C4-2B (cell line): ENCODE results near the gene ADAM19.

ENCODE experiments used
- H3K27ac ChIP-seq: fragments of 450-650 bp; 2 replicates; pipeline ENCODE4 v1.5.1; 2017
- ZFX ChIP-seq: fragments of 450-650 bp; IDR thresholded peaks from 2 replicates; pipeline ENCODE4 v1.6.1; 2017
- TF ChIP-seq, protein P1 (sequence below): fragments of 450-650 bp; conservative IDR thresholded peaks from 2 replicates; pipeline ENCODE4 v1.5.1; 2017; ENCODE audit warnings: mild to moderate bottlenecking

ADAM19 gene

DNA sequence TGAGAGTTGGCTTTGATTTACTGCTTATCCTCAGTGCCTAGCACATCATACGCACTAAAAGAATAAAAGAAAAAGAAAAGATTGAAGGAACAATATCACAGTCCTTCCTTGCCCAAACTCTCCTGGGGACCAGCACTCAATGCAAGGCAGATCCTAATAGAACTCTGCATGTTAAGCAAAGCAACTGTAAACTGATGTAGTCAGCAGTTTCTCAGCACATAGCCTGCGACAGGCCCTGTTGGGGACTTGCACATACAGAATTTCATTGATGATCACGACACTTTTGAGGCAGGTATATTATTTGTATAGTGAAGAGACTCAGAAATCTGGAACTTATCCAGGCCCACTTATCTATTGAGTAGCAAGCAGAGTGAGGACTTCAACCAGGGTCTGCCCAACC, 100.1 kb downstream of the ADAM19 start:
- TF ChIP-seq, protein P1, sequence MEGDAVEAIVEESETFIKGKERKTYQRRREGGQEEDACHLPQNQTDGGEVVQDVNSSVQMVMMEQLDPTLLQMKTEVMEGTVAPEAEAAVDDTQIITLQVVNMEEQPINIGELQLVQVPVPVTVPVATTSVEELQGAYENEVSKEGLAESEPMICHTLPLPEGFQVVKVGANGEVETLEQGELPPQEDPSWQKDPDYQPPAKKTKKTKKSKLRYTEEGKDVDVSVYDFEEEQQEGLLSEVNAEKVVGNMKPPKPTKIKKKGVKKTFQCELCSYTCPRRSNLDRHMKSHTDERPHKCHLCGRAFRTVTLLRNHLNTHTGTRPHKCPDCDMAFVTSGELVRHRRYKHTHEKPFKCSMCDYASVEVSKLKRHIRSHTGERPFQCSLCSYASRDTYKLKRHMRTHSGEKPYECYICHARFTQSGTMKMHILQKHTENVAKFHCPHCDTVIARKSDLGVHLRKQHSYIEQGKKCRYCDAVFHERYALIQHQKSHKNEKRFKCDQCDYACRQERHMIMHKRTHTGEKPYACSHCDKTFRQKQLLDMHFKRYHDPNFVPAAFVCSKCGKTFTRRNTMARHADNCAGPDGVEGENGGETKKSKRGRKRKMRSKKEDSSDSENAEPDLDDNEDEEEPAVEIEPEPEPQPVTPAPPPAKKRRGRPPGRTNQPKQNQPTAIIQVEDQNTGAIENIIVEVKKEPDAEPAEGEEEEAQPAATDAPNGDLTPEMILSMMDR = no peak
- no peak for TF ChIP-seq ZFX
- H3K27ac ChIP-seq = no peak overlapping the region

DNA sequence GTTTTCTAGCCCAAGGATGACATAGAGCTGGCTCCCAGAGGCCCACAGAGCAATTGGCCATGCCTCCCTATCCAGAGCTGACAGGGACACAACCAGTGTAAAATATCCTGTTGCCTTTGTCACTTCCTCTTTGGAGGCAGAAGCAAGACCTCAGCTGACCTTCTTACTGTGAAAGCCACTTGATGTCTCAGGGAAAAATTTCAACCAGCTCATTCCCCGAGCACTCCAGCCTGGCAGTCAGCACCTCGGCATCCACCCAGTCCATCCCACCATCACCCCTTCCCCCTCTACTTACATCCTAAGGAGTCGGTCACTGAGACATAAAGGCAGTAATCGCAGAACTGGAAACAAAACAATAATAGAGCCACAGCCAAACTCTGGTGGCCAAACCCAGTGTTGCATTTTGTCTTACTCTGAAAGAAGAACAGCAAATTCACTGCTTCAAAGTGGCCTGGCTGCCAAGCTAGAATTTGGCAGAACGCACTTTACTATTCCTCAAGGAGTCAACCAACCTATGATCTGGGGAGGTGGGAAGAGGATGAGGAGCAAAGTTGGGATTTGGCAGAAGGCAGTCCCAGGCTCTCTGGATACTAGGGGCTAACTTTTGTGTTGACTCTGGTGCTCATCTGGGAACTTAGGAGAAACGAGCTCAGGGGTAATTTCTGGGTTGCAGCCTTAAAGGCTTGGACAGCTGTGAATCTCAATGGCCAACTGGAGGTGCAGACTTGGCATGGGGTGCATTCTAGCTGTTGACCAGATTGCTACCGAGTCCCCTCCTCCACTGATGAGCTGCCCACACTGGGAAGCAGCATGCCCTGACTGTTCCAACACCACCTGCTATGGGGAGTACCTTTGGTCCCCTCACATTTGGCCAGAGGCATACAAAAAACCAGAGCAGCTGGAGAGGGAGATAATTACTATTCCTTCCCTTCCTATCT, 101.9 kb downstream of the ADAM19 start:
- TF ChIP-seq ZFX = no peak
- TF ChIP-seq, protein P1 = no peak
- H3K27ac ChIP-seq = no peak overlapping the region

DNA sequence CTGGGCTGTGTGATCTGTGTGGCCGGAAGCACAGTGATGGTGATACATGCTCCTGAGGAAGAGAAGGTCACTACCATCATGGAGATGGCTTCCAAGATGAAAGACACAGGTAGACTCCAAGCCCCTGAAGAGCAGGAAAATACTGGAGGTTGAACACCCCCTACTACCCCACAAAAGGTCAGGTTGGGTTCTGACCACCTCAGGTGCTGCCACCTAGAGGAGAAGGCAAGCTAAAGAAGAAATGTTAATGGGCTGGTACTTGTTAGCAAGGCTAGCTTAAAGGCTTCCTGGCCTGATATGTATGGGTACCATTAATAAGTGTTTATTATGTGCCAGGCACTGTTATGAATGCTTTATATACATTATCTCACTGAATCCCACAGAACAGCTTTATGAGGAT, 103.9 kb downstream of the ADAM19 start:
- TF ChIP-seq ZFX = no peak
- TF ChIP-seq, protein P1 = peak; percentile 71
- no peak overlapping the region for H3K27ac ChIP-seq

DNA sequence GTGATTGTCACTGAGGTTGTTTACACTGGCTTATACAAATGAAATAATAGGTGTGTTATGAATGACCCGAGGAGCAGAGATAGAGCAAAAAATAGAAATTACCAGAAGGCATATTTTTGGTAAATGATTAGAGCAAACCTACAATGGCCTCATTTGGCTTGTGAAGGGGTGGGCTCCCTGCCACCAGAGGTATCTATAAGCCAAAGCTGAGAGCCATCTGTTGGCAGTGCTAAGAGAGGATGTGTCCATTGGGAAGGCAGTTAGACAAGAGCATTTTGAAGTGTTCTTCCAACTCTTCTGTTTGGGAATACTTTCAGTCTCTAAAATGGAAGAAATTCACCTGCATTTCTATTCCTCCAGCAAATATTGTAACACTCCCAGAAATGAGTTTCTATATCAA, 104.9 kb downstream of the ADAM19 start:
- TF ChIP-seq, protein P1 = no peak
- no peak for TF ChIP-seq ZFX
- no peak overlapping the region for H3K27ac ChIP-seq

DNA sequence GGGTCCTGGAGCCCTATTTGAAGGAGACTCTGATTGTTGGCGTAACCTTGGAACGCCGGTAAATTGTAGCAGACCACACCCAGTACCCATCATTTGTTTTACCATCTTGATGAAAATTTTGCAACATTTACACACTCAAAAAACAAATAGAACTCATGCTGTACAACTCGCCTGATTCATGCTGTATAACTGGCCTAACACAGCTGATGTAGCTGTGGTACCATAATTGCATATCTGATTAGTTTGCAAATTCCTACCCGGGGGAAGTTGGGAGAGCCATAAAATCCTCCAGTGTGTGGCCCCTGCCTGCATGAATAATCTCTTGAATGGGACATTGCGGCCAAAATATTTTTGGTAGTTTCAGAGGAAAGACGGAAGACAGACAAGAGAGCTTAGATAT, 105.9 kb downstream of the ADAM19 start:
- no peak overlapping the region for H3K27ac ChIP-seq

DNA sequence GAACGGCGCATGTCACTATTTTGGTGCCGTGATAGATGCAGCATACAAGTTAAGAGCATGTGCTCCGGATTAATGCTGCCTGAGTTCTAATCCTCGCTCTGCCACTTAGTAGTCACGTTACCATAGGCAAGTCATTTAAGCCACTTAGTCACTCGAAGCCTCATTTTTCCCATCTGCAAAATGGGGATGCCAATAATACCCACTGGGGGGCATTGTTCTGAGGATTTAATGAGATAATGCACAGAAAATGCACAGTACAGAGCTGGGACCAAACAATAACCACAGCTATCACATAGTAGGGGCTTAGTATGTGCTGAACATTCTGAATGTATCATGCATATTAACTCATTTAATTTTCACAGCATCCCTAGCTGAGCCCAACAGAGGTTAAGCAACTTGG, 106.5 kb downstream of the ADAM19 start:
- H3K27ac ChIP-seq = no peak overlapping the region
- TF ChIP-seq, protein P1 = peak; percentile 21
- no peak for TF ChIP-seq ZFX

More for the DNA sequence above, 105.9 kb downstream of the ADAM19 start:
- TF ChIP-seq, protein P1 = no peak
- no peak for TF ChIP-seq ZFX

DNA sequence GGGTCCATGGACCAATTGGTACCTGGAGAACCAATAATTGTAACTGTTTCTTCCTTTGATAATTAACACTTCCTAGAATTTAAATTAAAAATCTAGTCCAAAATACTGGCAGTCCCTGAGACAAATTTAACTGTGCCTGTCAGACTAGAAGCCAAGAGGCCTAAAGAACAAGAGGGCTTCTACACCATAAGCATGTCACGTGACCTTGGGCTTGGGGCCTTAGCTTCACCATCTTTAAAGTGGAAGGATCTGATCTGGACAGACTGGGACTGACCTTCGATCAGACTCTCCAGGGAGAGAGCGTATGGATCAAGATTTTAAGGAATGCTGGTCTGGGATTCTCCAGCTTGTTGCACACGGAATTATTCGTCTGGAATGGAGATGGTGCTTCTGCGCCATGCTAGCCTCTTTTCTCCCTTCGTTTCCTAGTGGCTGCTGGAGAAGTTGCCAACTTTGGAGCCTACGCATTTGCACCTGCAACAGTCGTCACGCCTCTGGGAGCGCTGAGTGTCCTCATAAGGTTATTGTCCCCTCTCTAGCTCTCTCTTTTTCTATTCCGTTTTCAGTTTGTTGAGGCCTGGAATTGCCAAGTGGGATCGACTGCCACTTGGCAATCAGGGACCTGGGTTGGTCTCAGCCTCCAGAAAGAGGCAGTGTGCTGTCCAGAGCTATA, 107.1 kb downstream of the ADAM19 start:
- no peak overlapping the region for H3K27ac ChIP-seq

More for the DNA sequence above, 107.1 kb downstream of the ADAM19 start:
- TF ChIP-seq ZFX = no peak
- TF ChIP-seq, protein P1 = no peak
